ENCODE measurements around the gene PEAK1. TPM values are rescaled to one million over a fixed set of nuclear protein-coding genes. Genes with fewer than 3 reads are reported as not detected.

Gene PEAK1
- total RNA-seq, 1 experiment from 2014 or later: 2.5 TPM

GRCh38 chr15:77418966-77419835 is 703 bp downstream of the PEAK1 start:
- no peak overlapping the region for H2AFZ ChIP-seq (ENCODE audit: low read length)

DNA sequence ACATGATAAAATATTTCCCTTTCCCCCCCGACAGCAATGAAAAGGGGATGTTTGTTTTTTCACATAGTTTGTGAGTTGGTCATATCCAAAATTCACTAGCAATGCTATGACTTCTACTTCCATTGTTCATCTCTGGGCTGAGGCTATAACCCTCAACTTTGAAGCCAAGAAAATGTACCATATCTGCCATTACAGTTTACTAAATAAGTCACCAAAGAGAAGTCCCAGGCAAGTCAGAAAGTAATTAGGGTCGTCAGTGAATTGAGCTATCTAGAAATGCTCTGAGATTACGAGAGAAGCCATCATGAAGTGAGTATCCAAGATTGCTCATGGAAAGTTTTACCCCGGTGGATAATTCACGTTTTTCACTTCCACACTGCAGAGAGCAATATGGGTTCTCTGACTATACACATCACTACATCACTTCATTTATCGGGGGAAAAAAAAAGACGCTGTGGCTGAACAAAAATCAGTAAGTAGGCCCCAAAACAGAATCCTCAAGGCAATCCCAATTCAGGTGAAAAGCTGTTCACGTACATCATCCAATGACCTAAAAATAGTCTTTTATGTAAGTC is 1.4 kb downstream of the PEAK1 start:
- H3K4me3 ChIP-seq (ENCODE audit: low read length): no peak overlapping the region
- no peak overlapping the region for H2AFZ ChIP-seq (ENCODE audit: low read length)
- no peaks in the 10 kb centered on the region for H3K9me2 ChIP-seq (replicated peaks; ENCODE audit: insufficient read depth, low read length)
- H3K9me3 ChIP-seq (ENCODE audit: low read length): no peaks in the 10 kb centered on the region
- DNase-seq: no peak
- no peaks in the 10 kb centered on the region for H3K27me3 ChIP-seq (ENCODE audit: low read length)
- peaks cover 7% of the 10 kb centered on the region for H3K79me2 ChIP-seq (ENCODE audit: low read length)
- H4K20me1 ChIP-seq (ENCODE audit: insufficient read depth, low read depth, low read length): peaks cover 8% of the 10 kb centered on the region; the same call in 1 of the 2 replicates
- peaks cover 16% of the 10 kb centered on the region for H3K4me1 ChIP-seq (ENCODE audit: low read length)
- no peaks in the 10 kb centered on the region for H3K36me3 ChIP-seq (ENCODE audit: insufficient read depth, low read length)
- H3K4me2 ChIP-seq (ENCODE audit: low read depth, low read length, poor library complexity, severe bottlenecking): peak overlapping the region; percentile 69
- no peak overlapping the region for H3K9ac ChIP-seq (ENCODE audit: low read length)
- H3K27ac ChIP-seq (ENCODE audit: low read length): no peak overlapping the region

More at GRCh38 chr15:77418966-77419835, 703 bp downstream of the PEAK1 start:
- no peak overlapping the region for H3K27ac ChIP-seq (ENCODE audit: low read length)
- peak overlapping the region; percentile 69 for H3K4me3 ChIP-seq (ENCODE audit: low read length)
- H3K4me1 ChIP-seq (ENCODE audit: low read length): peaks cover 16% of the 10 kb centered on the region
- H3K27me3 ChIP-seq (ENCODE audit: low read length): no peaks in the 10 kb centered on the region
- peaks cover 15% of the 10 kb centered on the region for H4K20me1 ChIP-seq (ENCODE audit: insufficient read depth, low read depth, low read length)
- H3K9me2 ChIP-seq (replicated peaks; ENCODE audit: insufficient read depth, low read length): no peaks in the 10 kb centered on the region
- DNase-seq: no peak
- H3K9ac ChIP-seq (ENCODE audit: low read length): peak overlapping the region; percentile 69
- peaks cover 9% of the 10 kb centered on the region for H3K79me2 ChIP-seq (ENCODE audit: low read length)
- H3K36me3 ChIP-seq (ENCODE audit: insufficient read depth, low read length): no peaks in the 10 kb centered on the region
- H3K4me2 ChIP-seq (ENCODE audit: low read depth, low read length, poor library complexity, severe bottlenecking): peak overlapping the region; percentile 69
- no peaks in the 10 kb centered on the region for H3K9me3 ChIP-seq (ENCODE audit: low read length)

DNA sequence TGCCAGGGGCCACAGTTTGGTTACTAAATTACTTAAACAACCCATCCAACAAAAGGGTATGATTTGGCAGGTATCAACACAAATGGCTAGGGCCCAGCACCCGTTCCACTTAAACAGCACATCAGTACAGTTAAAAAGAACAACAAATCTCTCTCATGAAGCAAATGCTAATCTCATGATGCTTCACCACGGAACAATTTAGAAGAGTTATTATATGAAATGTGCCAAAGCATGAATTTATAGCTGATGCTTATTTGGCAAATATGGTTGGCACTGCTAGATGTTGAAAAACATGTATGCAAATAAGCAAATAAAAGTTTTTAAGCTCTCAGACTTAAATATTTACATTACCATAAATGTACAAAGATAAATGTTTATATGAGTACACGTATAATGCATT is 2.3 kb downstream of the PEAK1 start:
- peaks cover 6% of the 10 kb centered on the region for H3K79me2 ChIP-seq (ENCODE audit: low read length)
- no peak overlapping the region for H3K9ac ChIP-seq (ENCODE audit: low read length)
- peaks cover 6% of the 10 kb centered on the region; the same call in 1 of the 2 replicates for H4K20me1 ChIP-seq (ENCODE audit: insufficient read depth, low read depth, low read length)
- no peak overlapping the region for H2AFZ ChIP-seq (ENCODE audit: low read length)
- no peaks in the 10 kb centered on the region for H3K27me3 ChIP-seq (ENCODE audit: low read length)
- no peak overlapping the region for H3K27ac ChIP-seq (ENCODE audit: low read length)
- H3K4me2 ChIP-seq (ENCODE audit: low read depth, low read length, poor library complexity, severe bottlenecking): no peak overlapping the region
- no peak for DNase-seq
- H3K9me2 ChIP-seq (replicated peaks; ENCODE audit: insufficient read depth, low read length): no peaks in the 10 kb centered on the region
- H3K4me1 ChIP-seq (ENCODE audit: low read length): peaks cover 16% of the 10 kb centered on the region
- no peaks in the 10 kb centered on the region for H3K9me3 ChIP-seq (ENCODE audit: low read length)
- H3K4me3 ChIP-seq (ENCODE audit: low read length): no peak overlapping the region
- no peaks in the 10 kb centered on the region for H3K36me3 ChIP-seq (ENCODE audit: insufficient read depth, low read length)

- H3K4me2 ChIP-seq (ENCODE audit: low read depth, low read length, poor library complexity, severe bottlenecking): no peak overlapping the region
- no peaks in the 10 kb centered on the region for H3K9me3 ChIP-seq (ENCODE audit: low read length)
- H3K9me2 ChIP-seq (replicated peaks; ENCODE audit: insufficient read depth, low read length): no peaks in the 10 kb centered on the region
- no peaks in the 10 kb centered on the region for H3K36me3 ChIP-seq (ENCODE audit: insufficient read depth, low read length)
- no peaks in the 10 kb centered on the region for H3K27me3 ChIP-seq (ENCODE audit: low read length)
- H3K9ac ChIP-seq (ENCODE audit: low read length): no peak overlapping the region
- H3K27ac ChIP-seq (ENCODE audit: low read length): no peak overlapping the region
- H3K79me2 ChIP-seq (ENCODE audit: low read length): peaks cover 5% of the 10 kb centered on the region
- no peak for DNase-seq
- peaks cover 6% of the 10 kb centered on the region; the same call in 1 of the 2 replicates for H4K20me1 ChIP-seq (ENCODE audit: insufficient read depth, low read depth, low read length)
- peaks cover 14% of the 10 kb centered on the region for H3K4me1 ChIP-seq (ENCODE audit: low read length)
- H3K4me3 ChIP-seq (ENCODE audit: low read length): no peak overlapping the region
- H2AFZ ChIP-seq (ENCODE audit: low read length): no peak overlapping the region
These were observed 3.0 kb downstream of the PEAK1 start for GRCh38 chr15:77416954-77417353.

DNA sequence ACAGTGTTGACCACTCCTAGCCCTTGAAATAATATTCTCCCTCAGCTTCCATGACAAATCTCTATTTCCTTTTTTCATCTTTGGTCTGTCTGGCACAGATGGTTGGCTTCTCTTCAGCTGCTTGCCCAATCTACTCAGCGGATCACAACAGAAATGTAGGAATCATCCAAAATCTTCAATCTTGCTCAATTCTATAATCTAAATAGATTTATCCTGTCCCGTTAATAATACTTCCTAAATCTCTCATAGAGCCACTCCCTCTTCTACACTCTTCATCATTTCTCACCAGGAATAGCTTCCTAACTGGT is 3.8 kb downstream of the PEAK1 start:
- no peak overlapping the region for H2AFZ ChIP-seq (ENCODE audit: low read length)
- peaks cover 8% of the 10 kb centered on the region for H3K4me1 ChIP-seq (ENCODE audit: low read length)
- H4K20me1 ChIP-seq (ENCODE audit: insufficient read depth, low read depth, low read length): peaks cover 6% of the 10 kb centered on the region; the same call in 1 of the 2 replicates
- no peaks in the 10 kb centered on the region for H3K9me2 ChIP-seq (replicated peaks; ENCODE audit: insufficient read depth, low read length)
- no peak overlapping the region for H3K27ac ChIP-seq (ENCODE audit: low read length)
- H3K9ac ChIP-seq (ENCODE audit: low read length): no peak overlapping the region
- no peak overlapping the region for H3K4me3 ChIP-seq (ENCODE audit: low read length)
- no peak overlapping the region for H3K4me2 ChIP-seq (ENCODE audit: low read depth, low read length, poor library complexity, severe bottlenecking)
- no peaks in the 10 kb centered on the region for H3K9me3 ChIP-seq (ENCODE audit: low read length)
- H3K27me3 ChIP-seq (ENCODE audit: low read length): no peaks in the 10 kb centered on the region
- DNase-seq: no peak
- no peaks in the 10 kb centered on the region for H3K79me2 ChIP-seq (ENCODE audit: low read length)
- H3K36me3 ChIP-seq (ENCODE audit: insufficient read depth, low read length): no peaks in the 10 kb centered on the region

DNA sequence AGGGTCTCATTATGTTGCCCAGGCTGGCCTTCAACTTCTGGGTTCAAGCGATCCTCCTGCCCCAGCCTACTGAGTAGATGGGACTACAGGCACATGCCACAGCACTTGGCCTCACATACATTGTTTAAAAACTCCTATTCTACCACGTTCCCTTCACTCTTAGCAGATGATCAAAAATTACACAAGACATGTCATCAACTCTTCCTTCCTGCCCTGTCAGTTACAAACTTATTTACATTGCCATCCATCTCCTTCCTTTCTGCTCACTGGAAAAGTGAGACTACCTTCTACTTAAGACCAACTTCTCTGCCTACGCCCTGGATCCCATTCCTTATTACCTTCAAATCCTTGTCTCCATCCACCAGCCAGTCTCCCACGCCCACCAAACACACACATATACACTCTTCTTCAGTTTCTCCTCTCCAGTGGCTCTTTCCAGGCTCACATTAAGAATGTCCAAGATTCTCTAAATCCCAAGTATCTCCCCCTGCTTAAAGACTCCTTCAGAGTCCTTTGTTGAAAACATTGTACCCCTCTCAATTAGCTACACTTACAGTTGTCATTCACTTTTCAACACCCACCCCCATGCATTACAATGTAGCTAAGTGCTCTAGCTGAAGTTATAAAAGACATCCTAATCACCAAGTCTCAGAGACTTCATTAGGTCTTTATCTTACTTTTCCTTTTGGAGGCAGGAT is 4.3 kb downstream of the PEAK1 start:
- H3K79me2 ChIP-seq (ENCODE audit: low read length): no peaks in the 10 kb centered on the region
- no peak overlapping the region for H3K4me2 ChIP-seq (ENCODE audit: low read depth, low read length, poor library complexity, severe bottlenecking)
- H3K4me1 ChIP-seq (ENCODE audit: low read length): peaks cover 8% of the 10 kb centered on the region
- no peaks in the 10 kb centered on the region for H3K36me3 ChIP-seq (ENCODE audit: insufficient read depth, low read length)
- no peak overlapping the region for H3K9ac ChIP-seq (ENCODE audit: low read length)
- no peaks in the 10 kb centered on the region for H3K9me3 ChIP-seq (ENCODE audit: low read length)
- H3K9me2 ChIP-seq (replicated peaks; ENCODE audit: insufficient read depth, low read length): no peaks in the 10 kb centered on the region
- H2AFZ ChIP-seq (ENCODE audit: low read length): no peak overlapping the region
- H3K4me3 ChIP-seq (ENCODE audit: low read length): no peak overlapping the region
- H3K27ac ChIP-seq (ENCODE audit: low read length): no peak overlapping the region
- H3K27me3 ChIP-seq (ENCODE audit: low read length): no peaks in the 10 kb centered on the region
- H4K20me1 ChIP-seq (ENCODE audit: insufficient read depth, low read depth, low read length): peaks cover 6% of the 10 kb centered on the region; the same call in 1 of the 2 replicates
- DNase-seq: no peak

- no peaks in the 10 kb centered on the region for H3K9me3 ChIP-seq (ENCODE audit: low read length)
- H4K20me1 ChIP-seq (ENCODE audit: insufficient read depth, low read depth, low read length): peaks cover 6% of the 10 kb centered on the region; the same call in 1 of the 2 replicates
- no peak overlapping the region for H2AFZ ChIP-seq (ENCODE audit: low read length)
- H3K4me3 ChIP-seq (ENCODE audit: low read length): no peak overlapping the region
- H3K27me3 ChIP-seq (ENCODE audit: low read length): no peaks in the 10 kb centered on the region
- no peaks in the 10 kb centered on the region for H3K9me2 ChIP-seq (replicated peaks; ENCODE audit: insufficient read depth, low read length)
- no peaks in the 10 kb centered on the region for H3K36me3 ChIP-seq (ENCODE audit: insufficient read depth, low read length)
- H3K27ac ChIP-seq (ENCODE audit: low read length): no peak overlapping the region
- no peak for DNase-seq
- no peak overlapping the region for H3K4me2 ChIP-seq (ENCODE audit: low read depth, low read length, poor library complexity, severe bottlenecking)
- no peaks in the 10 kb centered on the region for H3K79me2 ChIP-seq (ENCODE audit: low read length)
- H3K9ac ChIP-seq (ENCODE audit: low read length): no peak overlapping the region
- peaks cover 8% of the 10 kb centered on the region for H3K4me1 ChIP-seq (ENCODE audit: low read length)
These were observed 5.0 kb downstream of the PEAK1 start for GRCh38 chr15:77414789-77415442.

All from Karpas-422 (cell line).